Measurements from ENCODE around the gene MON1B.
"Not testable (repeated sequence)": the region's sequence is repeated elsewhere in the genome, so short reads cannot be mapped to it uniquely, and the experiment has no call there.

Gene MON1B

DNA sequence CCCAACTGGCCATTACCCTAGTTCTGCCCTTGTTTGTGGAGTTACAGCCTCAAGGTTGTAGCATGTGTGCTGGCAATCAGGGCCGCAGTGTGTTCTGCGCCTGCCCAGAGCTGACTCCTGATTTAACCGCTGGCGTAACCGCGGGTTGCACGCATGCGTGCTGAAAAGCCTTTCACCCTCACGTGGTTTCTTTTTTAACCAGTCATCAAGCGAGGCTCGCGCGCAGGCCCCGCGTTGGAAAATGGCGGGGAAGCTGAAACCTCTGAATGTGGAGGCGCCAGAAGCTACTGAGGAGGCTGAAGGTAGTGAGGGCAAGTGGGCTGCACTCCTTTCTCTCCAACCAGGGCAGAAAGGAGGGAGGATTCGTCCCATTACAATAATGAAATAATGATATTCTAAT, 8.2 kb downstream of the MON1B start, which contains the start of gene SYCE1L:
Gene SYCE1L, plus strand, starts transcription at position 198 of the 400 bp plus-strand sequence. Its CDS starts 44 bp downstream, at position 242.
- no peak for DNase-seq

- no peak for DNase-seq
Observed at GRCh38 chr16:77206533-77206932, 15.5 kb downstream of the MON1B start.

- no peak for DNase-seq
Observed at GRCh38 chr16:77207030-77207429, 16.0 kb downstream of the MON1B start.

- DNase-seq = no peak
Observed at GRCh38 chr16:77208382-77208781, 17.4 kb downstream of the MON1B start.

DNA sequence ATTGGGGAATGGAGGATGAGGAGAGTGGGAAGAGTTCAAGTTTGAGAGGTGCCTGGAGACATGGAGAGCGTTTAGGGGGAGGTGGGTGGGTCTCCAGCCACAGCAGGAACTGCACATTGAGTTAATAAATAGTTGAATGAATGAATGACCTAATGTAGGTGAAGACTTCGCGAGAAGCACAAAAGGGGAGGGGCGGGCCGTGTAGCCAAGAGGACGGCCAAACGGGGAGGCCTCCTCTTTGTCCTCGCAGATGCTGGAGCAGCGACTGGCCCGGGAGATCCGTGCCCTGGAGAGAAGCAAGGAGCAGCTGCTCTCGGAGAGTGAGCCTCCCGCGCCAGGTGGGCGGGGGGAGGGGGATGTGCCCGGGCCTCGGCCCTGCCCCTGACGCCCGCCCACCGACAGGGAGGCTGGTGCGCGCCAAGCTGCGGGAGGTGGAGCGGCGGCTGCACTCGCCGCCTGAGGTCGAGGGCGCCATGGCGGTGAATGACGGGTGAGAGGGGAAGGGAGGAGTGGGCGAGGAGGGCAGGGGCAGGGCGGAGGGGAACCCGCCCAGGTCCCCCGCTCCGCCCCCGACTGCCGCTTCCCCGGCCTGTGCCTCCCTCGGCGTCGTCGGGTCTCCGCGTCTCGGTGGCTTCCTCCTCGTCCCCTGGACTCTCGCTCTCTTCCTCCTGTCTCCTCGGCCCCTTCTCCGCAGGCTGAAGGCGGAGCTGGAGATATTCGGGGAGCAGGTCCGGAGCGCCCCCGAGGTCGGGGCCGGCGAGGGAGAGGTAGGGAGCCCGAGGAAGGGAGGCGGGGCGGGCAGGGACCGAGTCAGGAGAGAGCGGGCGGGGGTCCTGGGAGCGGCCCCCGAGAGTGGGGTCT, 21.1 kb downstream of the MON1B start:
- peak; percentile 94 for DNase-seq

GRCh38 chr16:77212741-77213541, 22.0 kb downstream of the MON1B start:
- DNase-seq = peak; percentile 87

DNA sequence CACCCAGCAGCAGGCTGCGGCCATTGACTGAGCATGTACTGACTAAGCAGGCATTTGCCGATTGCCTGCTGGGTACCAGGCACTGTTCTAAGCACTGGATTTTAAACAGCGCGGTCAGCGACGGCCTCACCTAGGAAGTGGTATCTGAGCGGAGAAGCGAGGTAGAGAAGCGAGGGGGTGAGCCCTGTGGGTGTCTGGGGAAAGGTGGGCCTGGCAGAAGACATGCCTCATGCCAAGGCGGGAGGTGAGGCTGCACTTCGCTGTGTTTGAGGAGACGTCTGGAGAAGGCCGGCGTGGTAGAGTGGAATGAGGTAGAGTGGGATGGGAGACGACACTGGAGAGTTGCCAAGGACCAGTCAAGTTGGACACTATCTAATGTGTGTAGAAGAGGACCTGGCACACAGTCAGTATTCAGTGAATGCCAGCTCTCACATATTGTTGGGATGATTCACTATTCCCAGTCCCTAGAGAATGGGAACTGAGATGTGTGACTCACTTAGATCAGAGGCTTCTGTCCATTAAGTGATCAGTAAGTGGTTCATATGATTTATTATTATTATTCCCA, 22.6 kb downstream of the MON1B start:
- DNase-seq = peak; percentile 72

GRCh38 chr16:77214411-77215138, 23.6 kb downstream of the MON1B start:
- DNase-seq = no peak

DNA sequence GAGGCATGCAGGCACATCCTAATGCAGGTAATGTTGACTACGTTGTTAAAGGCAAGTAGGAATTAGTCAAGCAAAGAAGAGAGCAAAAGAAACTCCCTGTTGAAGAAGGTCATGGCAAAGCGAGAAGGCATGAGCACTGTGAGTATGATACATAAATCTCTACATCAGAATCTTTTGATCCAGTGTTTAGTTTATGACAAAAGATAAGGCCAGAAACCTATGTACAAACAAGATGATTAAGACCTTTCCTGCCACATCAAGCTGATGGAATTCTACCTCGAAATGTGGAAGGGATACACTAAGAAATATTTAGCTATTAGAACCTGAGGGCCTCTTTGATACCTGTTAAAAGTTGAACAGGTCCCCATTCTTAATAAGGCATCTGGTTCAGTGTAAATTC, 28.4 kb downstream of the MON1B start:
- DNase-seq = no peak

GRCh38 chr16:77220427-77220826, 29.4 kb downstream of the MON1B start:
- DNase-seq = no peak

GRCh38 chr16:77221482-77221881, 30.5 kb downstream of the MON1B start:
- DNase-seq = no peak

GRCh38 chr16:77223184-77223583, 32.2 kb downstream of the MON1B start:
- DNase-seq = peak; percentile 56

- no peak for DNase-seq
Observed at GRCh38 chr16:77225182-77225581, 34.2 kb downstream of the MON1B start.

- no peak for DNase-seq
Observed at GRCh38 chr16:77227745-77228144, 36.8 kb downstream of the MON1B start.

- DNase-seq = no peak
Observed at GRCh38 chr16:77231047-77231446, 40.1 kb downstream of the MON1B start.

- DNase-seq = no peak
Observed at GRCh38 chr16:77233799-77234519, 43.0 kb downstream of the MON1B start.

GRCh38 chr16:77234611-77235010, 43.6 kb downstream of the MON1B start:
- DNase-seq = no peak

DNA sequence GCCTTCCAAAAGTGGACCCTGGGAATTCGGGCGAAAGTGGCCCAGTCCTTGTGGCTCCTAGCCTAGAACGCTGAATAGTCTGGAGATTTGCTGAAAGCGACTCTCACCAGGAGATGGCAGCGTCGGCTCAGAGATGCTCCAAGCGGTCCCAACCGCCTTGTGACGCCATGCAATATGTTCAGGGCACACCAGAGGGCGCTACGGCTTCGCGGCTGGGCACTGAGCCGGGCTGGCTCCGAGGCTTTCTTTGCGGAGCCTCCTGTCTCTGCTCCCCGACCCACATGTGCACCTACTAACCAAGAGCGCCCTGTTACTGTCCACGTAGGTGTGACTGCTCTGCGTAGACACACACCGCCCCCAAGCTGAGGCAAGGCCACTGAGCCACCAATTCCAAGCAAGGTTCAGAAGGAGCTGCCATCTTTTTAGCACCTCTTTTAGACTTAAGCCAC, 45.1 kb downstream of the MON1B start:
- DNase-seq = peak; percentile 92

DNA sequence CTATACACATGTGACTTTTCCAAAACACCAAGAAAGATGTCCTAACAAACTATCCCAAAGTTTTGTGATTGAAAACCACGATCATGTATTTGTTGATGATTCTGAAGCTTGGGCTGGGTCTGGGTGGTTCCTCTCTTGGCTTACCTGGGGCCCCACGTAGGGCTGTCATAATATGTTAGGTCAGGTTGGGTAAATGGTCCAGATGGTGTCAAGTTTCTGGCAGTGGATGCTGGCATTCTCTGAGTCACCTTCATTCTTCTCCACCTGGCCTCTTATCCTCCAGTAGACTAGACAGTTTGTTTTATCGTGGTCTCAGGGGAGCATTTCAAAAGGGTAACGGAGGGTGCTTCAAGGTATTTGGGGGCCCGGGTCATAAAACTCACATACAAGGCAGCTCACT, 47.6 kb downstream of the MON1B start:
- DNase-seq = no peak

DNA sequence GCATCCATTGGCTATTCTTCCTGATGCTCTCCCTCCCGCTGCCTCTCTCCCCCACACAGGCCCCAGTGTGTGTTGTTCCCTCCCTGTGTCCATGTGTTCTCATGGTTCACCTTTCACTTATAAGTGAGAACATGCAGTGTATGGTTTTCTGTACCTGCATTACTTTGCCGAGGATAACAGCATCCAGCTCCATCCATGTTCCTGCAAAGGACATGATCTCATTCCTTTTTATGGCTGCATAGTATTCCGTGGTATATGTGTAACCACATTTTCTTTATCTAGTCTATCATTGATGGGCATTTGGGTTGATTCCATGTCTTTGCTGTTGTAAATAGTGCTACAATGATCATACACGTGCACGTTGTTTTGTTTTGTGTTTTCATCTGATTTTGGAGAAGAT, 51.5 kb downstream of the MON1B start:
- DNase-seq = not testable (repeated sequence)

- no peak for DNase-seq
Observed at GRCh38 chr16:77246150-77246549, 55.2 kb downstream of the MON1B start.

- no peak for DNase-seq
Observed at GRCh38 chr16:77250400-77250799, 59.4 kb downstream of the MON1B start.

All from islet precursor cell (in vitro differentiated cells).